Measurements from ENCODE around the gene OPTN.

OPTN gene

DNA sequence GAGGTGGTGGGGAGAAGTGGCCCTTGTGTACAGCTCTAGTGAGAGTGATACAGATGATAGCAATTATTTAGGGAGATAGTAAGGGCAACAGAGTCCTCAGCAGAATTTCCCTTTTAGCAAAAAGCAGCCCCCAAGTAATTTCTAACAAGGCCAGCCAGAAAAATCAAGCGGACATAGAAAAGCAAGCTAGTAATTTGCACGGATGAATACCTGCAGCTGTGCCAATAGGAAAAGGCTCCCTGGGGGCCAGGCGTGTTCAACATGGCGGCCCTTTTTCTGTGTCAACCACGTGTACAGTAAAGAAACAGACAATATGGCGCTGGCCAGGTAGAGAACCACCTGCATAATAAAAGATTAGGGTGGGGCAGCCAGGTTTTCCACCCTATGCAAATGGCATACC, 68.8 kb downstream of the OPTN start:
- H3K4me1 Mint-ChIP-seq (ENCODE audit: low read depth): peaks cover 3% of the 10 kb centered on the region

DNA sequence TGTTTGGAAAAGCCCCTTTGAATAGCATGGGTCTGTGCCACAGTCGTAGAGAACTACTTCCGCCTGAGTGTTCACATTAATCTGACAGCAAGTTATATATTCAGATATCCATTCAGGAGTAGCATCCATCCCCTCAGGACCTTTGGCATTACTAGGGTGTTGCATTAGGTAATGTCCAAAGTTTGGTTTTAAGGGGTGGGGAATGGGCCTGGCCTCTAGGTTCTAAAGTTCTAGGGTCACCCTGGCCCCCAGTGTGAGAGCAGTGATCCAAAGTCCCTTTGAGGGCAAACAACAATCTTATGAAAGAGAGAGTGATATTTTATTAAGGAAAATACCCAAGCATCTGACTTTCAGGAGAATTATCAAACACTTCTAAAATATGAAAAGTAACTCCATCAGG, 73.7 kb downstream of the OPTN start:
- peaks cover 9% of the 10 kb centered on the region for H3K36me3 Mint-ChIP-seq
- H3K27ac Mint-ChIP-seq: no peak overlapping the region
- H3K4me1 Mint-ChIP-seq (ENCODE audit: low read depth): no peaks in the 10 kb centered on the region
- H3K9me3 Mint-ChIP-seq (ENCODE audit: low read depth): no peaks in the 10 kb centered on the region
- H3K27me3 Mint-ChIP-seq: no peaks in the 10 kb centered on the region
- no peak overlapping the region for H3K4me3 Mint-ChIP-seq

More for the DNA sequence above, 68.8 kb downstream of the OPTN start:
- peaks cover 5% of the 10 kb centered on the region for H3K36me3 Mint-ChIP-seq
- H3K27ac Mint-ChIP-seq: no peak overlapping the region
- no peak overlapping the region for H3K4me3 Mint-ChIP-seq
- no peaks in the 10 kb centered on the region for H3K27me3 Mint-ChIP-seq
- no peaks in the 10 kb centered on the region for H3K9me3 Mint-ChIP-seq (ENCODE audit: low read depth)

DNA sequence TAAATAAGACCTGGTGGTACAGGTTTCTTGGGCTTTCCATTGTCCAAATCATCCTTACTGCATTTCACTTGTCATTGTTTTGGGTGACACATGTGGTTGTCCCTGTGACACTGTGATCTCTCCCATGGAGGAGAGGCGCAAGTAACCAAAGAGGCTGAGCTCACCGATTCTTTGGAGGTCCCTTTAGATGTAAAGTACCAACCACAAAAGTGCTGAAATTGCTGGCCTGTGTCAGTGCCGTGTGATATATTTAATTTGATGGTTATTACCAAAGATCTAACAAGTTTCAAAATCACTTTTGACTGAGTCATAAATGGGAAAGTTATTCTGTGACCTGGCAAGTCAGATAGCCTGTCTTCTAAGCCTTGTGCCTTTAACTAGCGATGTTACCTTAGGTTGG, 80.8 kb downstream of the OPTN start:
- Mint-ChIP-seq H3K27ac (no peak overlapping the region), H3K4me3 (no peak overlapping the region), H3K36me3 (peaks cover 15% of the 10 kb centered on the region), H3K4me1 (ENCODE audit: low read depth) (no peaks in the 10 kb centered on the region), H3K9me3 (ENCODE audit: low read depth) (no peaks in the 10 kb centered on the region), H3K27me3 (no peaks in the 10 kb centered on the region)

DNA sequence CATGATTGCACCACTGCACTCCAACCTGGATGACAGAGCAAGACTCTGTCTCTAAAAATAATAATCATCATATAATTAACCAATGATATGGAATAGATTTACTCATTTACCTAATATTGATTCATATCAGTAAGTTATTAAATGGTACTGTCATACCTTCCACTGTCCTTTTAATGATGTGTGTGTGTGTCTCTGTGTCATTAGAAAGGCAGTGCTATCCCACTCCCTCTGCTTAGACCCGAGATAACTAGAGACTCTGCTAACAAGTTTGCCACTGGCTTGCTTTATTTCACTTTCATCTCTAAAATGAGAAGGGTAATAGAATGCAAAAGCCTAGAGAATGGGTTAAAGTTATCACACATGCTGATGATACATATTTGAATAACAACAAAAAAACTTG, 82.5 kb downstream of the OPTN start:
- Mint-ChIP-seq H3K36me3 (peaks cover 24% of the 10 kb centered on the region), H3K4me3 (no peak overlapping the region), H3K4me1 (ENCODE audit: low read depth) (no peaks in the 10 kb centered on the region), H3K27ac (no peak overlapping the region), H3K9me3 (ENCODE audit: low read depth) (no peaks in the 10 kb centered on the region), H3K27me3 (no peaks in the 10 kb centered on the region)

DNA sequence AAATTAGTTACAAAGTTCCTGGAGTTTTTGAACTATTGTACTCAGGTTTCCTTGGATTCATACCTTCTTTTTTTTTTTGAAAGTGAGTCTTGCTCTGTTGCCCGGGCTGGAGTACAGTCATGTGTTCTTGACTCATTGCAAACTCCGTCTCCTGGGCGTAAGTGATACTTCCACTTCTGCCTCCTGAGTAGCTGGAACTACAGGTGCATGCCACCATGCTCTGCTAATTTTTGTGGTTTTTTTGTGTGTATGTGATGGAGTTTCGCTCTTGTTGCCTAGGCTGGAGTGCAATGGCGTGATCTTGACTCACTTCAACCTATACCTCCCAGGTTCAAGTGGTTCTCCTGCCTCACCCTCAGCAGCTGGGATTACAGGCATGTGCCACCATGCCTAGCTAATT, 83.7 kb downstream of the OPTN start:
- Mint-ChIP-seq H3K27me3 (no peaks in the 10 kb centered on the region), H3K27ac (no peak overlapping the region), H3K4me1 (ENCODE audit: low read depth) (no peaks in the 10 kb centered on the region), H3K4me3 (no peak overlapping the region), H3K36me3 (peaks cover 24% of the 10 kb centered on the region), H3K9me3 (ENCODE audit: low read depth) (no peaks in the 10 kb centered on the region)

DNA sequence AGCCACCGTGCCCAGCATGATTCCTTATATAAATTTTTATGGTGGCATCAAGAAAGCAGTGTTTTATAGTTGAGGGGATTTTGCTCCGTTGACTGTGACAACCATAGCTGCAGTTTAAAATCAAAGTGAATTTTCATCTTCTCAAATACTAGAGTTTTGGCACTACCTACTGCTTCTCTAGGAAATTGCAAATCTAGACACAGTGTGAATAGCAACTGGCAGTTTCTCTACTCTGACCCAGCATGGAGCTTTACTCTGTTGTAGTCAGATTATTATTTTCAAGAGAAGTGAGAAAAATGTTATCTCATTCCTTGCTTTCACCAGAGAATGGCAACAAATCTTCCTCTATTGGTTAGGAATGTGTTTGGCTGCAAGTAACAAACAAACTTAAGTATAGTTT, 84.3 kb downstream of the OPTN start:
- H3K4me1 Mint-ChIP-seq (ENCODE audit: low read depth): no peaks in the 10 kb centered on the region
- no peak overlapping the region for H3K27ac Mint-ChIP-seq
- no peaks in the 10 kb centered on the region for H3K9me3 Mint-ChIP-seq (ENCODE audit: low read depth)
- H3K4me3 Mint-ChIP-seq: no peak overlapping the region
- peaks cover 24% of the 10 kb centered on the region for H3K36me3 Mint-ChIP-seq
- no peaks in the 10 kb centered on the region for H3K27me3 Mint-ChIP-seq

DNA sequence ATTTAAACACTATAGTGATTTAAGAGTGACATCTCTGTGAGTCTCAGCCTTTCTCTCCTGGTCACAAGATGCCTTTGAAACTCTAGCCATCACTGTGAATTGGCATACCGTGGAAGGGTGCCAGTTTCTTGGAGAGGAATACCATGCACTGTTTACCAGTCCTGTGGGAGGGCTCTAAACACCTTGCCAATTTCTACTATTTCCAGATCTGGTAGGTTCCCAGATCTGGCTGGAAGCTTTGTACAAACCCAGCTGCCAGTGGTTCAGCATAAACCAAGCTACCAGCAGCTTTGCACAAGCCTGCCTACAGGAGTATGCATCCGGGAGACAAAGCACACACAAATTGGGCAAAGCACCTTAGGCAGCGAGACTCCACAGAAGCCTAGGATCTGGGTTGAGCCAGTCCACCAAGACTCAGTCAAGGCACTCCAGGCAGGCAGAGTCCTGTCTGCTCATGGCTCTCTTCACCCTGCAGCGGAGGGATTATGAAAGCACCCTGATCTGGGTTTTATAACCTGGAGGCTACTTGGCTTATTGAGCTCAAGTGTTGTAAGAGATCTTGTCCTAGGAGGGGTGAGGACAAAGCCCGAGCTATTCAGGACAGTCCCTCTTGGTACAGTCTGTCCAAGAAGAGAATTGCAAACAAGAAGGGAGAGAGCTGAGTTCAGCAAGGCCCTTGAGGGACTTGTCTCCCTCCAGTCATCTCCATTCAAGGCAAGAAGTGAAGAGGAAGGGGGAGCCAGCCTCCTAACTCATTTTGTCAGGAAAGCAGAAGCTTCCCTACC, 85.0 kb downstream of the OPTN start:
- H3K27me3 Mint-ChIP-seq: no peaks in the 10 kb centered on the region
- no peak overlapping the region for H3K4me3 Mint-ChIP-seq
- H3K36me3 Mint-ChIP-seq: peaks cover 24% of the 10 kb centered on the region
- no peak overlapping the region for H3K27ac Mint-ChIP-seq
- H3K9me3 Mint-ChIP-seq (ENCODE audit: low read depth): no peaks in the 10 kb centered on the region
- no peaks in the 10 kb centered on the region for H3K4me1 Mint-ChIP-seq (ENCODE audit: low read depth)

DNA sequence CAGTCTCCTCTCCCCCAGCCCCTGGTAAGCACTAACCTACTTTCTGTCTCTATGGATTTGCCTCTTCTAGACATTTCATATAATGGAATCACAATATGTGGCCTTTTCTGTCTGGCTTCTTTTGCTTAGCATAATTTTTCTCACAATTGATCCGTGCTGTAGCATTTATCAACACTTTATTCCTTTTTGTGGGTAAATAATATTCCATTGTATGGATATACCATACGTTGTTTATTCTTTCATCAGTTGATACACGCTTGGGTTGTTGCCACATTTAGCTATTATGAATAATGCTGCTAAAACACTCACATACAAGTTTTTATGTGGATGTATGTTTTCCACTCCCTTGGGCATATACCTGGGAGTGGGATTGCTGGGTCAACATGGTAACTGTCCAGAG, 87.2 kb downstream of the OPTN start:
- Mint-ChIP-seq H3K36me3 (peaks cover 20% of the 10 kb centered on the region), H3K4me3 (no peak overlapping the region), H3K4me1 (ENCODE audit: low read depth) (no peaks in the 10 kb centered on the region), H3K27me3 (no peaks in the 10 kb centered on the region), H3K27ac (no peak overlapping the region), H3K9me3 (ENCODE audit: low read depth) (no peaks in the 10 kb centered on the region)
